Cortex of kidney (tissue), 1 donor: ENCODE results near the gene TSTD1.

ENCODE experiments used
- DNase-seq: peaks from one replicate; lab custom pipeline; 2025; lab: John Stamatoyannopoulos, UW

The TSTD1 gene

GRCh38 chr1:161038523-161039153, at the start of gene TSTD1:
TSS of gene TSTD1 (minus strand) at chr1:161038964. CDS start at chr1:161038889, 75 bp downstream.
- no peak for DNase-seq

- no peak for DNase-seq
These were observed 47.7 kb upstream of the TSTD1 start for GRCh38 chr1:161086457-161086856.

GRCh38 chr1:161085165-161085564, 46.4 kb upstream of the TSTD1 start:
- DNase-seq = no peak

GRCh38 chr1:161084597-161084988, 45.8 kb upstream of the TSTD1 start:
- DNase-seq = no peak

- DNase-seq = no peak
These were observed 45.2 kb upstream of the TSTD1 start for GRCh38 chr1:161083748-161084596.

GRCh38 chr1:161082996-161083747, 44.4 kb upstream of the TSTD1 start:
- no peak for DNase-seq

- no peak for DNase-seq
These were observed 43.7 kb upstream of the TSTD1 start for GRCh38 chr1:161082483-161082882.

GRCh38 chr1:161081519-161081918, 42.8 kb upstream of the TSTD1 start:
- no peak for DNase-seq

- DNase-seq = no peak
These were observed 42.0 kb upstream of the TSTD1 start for GRCh38 chr1:161080441-161081405.

GRCh38 chr1:161079436-161080110, 40.8 kb upstream of the TSTD1 start:
- no peak for DNase-seq

GRCh38 chr1:161077426-161077825, 38.7 kb upstream of the TSTD1 start:
- DNase-seq = no peak

- no peak for DNase-seq
These were observed 37.6 kb upstream of the TSTD1 start for GRCh38 chr1:161076410-161076809.

GRCh38 chr1:161074676-161075368, 36.1 kb upstream of the TSTD1 start:
- DNase-seq = no peak

GRCh38 chr1:161073474-161074121, 34.8 kb upstream of the TSTD1 start:
- no peak for DNase-seq

- no peak for DNase-seq
These were observed 34.1 kb upstream of the TSTD1 start for GRCh38 chr1:161072751-161073449.

GRCh38 chr1:161071886-161072371, 33.2 kb upstream of the TSTD1 start:
- DNase-seq = no peak

- no peak for DNase-seq
These were observed 32.0 kb upstream of the TSTD1 start for GRCh38 chr1:161070761-161071160.

GRCh38 chr1:161069731-161070270, 31.0 kb upstream of the TSTD1 start, which contains the start of gene ARHGAP30:
TSS of gene ARHGAP30 (minus strand) at chr1:161069891. CDS start at chr1:161069624, 267 bp downstream.
- DNase-seq = no peak

GRCh38 chr1:161069241-161069640, 30.5 kb upstream of the TSTD1 start:
- DNase-seq = no peak
